ENCODE measurements around the gene MACROD2.

DNA sequence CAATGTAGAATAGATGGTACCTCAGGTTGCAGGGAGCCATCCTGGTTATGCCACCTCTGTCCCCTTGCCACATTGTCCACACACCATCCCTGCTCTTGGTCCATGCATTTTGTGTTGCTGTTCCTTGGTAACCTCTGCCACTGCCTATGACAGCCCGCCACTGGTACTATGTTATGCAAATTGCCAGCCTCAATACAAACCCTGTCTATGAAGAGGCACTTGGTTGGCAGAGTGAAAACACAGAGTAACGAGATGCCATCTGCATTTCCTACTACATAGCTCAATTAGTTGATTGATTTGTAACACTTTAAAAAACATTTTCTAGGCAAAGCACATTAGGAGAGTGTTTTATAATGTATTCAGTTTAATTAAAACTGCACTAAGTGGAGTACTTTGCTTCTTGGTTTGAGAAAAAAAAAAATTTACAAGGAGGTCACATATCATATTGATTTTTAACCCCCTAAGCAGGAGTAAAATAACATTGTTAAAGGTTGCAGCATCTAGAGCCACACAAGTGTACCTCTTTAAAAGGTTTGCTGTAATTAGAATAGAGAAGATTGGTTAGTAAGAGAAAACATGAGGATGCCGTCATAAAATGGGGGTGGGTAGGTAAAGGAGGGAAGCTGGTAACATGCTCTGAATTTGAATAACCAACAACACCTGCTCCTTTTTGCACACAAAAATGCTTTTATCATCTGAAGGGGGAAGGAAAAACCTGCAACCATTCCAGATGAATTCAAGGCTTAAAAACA is 1760.9 kb downstream of the MACROD2 start:
- no peak for TF ChIP-seq POLR2A (IDR thresholded peaks at IDR 0.05)
- TF ChIP-seq, protein P1, sequence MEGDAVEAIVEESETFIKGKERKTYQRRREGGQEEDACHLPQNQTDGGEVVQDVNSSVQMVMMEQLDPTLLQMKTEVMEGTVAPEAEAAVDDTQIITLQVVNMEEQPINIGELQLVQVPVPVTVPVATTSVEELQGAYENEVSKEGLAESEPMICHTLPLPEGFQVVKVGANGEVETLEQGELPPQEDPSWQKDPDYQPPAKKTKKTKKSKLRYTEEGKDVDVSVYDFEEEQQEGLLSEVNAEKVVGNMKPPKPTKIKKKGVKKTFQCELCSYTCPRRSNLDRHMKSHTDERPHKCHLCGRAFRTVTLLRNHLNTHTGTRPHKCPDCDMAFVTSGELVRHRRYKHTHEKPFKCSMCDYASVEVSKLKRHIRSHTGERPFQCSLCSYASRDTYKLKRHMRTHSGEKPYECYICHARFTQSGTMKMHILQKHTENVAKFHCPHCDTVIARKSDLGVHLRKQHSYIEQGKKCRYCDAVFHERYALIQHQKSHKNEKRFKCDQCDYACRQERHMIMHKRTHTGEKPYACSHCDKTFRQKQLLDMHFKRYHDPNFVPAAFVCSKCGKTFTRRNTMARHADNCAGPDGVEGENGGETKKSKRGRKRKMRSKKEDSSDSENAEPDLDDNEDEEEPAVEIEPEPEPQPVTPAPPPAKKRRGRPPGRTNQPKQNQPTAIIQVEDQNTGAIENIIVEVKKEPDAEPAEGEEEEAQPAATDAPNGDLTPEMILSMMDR (IDR thresholded peaks at IDR 0.05): no peak
